ENCODE results near the gene PPFIBP1.

Gene PPFIBP1

DNA sequence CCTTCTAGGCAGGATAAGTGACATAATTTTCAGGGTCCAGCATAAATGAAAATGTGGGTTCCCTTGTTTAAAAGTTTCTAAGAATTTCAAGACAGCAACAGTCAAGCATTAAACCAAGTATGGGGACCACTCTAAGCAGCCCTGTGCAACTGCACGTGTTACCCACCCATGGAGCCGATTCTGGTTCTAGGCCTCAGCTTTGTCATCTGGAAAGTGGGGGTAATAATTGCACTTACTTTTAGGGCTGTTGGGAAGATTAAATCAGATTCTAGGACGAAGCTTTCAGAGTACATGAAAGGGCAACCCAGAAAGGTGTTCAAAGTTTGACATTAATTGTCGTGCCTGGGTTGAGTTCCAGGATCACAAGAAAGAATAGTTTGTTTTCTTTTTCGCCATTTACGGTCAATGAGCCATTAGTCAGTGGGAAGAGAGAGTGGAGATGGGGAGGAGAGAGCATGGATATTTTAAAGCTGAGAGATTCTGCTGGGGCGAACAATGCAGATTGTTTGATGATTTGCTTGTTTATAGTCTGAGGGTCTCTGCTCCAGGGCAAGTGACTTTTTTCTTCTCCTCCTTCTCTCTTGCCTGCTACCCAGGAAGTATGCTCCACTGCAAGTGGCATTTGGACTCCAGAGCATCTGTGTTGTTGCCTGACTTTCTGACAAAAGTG lies 10.7 kb upstream of the PPFIBP1 start:
- no peak for FAIRE-seq

DNA sequence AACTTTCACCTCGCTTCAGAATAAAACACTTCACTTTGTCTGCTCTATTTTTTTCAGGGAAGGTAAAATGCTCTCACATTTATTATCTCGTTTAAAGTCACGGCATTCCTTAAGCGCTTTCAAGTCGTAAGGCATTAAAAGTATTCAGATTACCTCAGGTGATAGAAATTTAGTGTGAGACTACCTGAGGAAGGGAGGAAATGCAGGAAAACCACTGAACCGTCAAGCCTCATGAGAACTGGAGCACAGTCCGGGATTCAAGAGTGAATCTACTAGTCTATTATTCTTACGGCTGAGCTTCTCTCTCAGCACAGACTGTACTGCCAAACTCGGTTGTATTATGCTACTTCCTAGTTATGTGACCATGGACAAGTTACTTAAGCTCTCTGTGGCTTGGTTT lies 8.3 kb upstream of the PPFIBP1 start:
- FAIRE-seq, result no peak

DNA sequence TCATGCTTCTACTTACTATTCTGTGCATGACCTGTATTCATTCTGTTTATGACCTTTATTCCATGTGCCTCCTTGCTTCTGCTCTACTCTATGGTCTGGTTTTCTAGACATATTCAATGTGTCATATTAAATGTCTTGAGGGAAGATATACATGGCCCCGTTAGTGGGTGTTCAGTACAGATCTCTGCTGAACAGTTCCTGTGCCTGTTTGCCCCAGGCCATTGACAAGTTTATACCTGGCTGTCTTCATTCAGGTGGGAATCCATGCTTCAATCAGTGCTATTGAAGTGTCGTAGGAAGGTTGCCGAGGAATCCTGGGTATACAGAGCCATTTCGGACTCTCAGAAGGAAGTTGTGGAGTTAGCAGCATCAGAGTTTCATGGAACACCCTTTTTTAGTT lies 7.4 kb upstream of the PPFIBP1 start:
- no peak for FAIRE-seq

DNA sequence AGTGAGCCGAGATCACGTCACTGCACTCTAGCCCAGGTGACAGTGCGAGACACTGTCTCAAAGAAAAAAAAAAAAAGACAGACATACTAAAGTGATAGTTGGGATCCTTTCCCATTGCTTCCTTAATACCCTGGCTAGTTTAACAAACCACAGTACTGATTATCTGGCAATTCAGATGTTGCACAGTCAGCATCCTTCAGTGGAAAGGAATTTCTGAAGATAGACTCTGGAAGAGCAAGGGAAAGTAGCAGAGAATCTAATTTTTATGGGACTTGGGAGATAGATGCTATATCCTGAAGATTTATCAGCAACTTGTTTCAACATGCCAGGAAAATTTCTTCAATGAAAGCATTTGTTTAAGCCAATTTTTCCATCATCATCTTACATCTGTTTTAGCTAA lies 6.5 kb upstream of the PPFIBP1 start:
- no peak for FAIRE-seq

DNA sequence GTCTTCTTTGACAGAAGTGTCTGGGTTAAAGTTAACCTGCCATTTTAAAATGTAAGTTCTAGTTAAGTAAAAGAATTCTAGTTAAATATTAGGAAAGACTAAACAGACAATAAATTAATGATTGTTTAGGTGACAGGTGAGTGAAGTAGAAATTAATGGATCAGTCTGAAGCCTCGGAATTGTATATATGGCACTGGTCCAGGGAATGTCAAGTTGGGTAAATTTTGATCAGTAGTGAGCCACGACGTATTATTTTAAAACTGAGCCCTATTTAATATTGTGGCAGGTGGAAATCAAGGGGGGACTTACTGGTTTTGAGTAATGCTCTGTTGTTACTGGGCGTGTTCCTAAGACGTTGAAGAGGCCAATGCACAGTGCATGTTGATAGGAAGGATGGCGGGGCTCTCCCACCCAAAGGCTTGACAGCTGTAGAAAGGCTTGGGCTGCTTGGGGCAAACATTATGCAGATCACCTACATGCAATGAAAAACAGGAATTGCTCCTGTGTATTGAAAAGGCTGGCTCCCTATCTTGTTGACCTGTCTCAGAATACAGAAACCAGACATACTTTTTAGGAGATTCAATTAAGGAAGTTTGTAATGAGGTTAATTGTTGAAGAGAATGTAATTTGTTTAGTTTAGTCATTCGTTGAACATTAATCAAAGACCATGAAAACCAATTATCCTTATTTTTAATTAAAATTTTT lies 5.9 kb upstream of the PPFIBP1 start:
- no peak for FAIRE-seq

DNA sequence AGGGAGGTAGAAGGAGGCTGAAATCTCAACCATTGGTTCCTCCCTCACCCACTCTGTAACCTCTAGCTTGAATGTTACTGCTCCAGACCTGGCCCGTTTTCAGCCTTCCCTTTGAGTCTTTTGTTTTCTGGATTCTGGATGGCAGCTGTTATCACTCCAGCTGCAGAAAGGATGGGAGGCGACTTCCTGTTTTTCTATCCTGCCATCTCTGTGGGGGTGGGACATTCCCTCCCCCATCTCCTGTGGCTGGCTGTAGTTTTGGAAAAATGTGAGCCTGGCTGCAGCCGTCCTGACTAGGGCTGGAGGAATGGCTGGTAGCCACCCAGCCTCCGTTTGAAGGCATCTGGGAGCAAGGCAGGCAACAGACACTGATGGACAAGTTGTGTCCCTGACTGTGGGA lies 2.9 kb upstream of the PPFIBP1 start:
- no peak for FAIRE-seq

DNA sequence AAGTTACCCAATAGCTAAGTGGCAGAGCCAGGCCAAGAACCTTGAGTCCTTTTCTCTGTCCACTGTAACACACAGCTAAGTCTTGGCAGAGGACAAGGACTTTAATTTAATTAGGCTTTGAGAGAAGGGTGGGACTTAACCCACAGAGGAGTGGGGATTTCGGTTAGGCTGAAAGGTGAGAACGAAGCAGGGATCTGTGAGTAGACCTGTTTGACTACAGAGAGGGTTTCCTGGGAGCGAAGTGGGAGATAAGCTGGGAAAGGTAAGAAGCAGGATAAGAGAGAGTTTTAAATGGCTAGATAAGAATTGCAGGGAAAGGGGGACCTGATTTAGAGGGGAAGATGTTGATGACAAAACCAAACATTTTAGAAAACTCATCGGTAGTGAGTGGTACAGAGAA lies 2.0 kb upstream of the PPFIBP1 start:
- no peak for FAIRE-seq

DNA sequence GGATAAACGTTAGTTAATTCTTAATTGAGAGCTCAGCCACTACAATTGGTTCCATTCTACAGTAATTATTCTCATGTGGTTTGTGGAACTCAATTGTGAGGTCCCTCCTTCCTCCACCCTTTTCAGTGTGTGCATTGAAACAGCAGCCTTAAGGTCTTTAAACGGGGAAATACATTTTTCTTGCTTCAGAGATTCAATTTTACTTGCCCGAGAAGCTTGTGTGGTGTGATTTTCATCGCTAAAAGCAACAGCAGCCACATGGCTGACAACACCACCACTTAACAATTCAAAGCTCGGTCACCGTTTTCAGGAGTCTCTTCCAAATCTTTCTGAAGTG lies 733 bp upstream of the PPFIBP1 start:
- FAIRE-seq, result no peak

DNA sequence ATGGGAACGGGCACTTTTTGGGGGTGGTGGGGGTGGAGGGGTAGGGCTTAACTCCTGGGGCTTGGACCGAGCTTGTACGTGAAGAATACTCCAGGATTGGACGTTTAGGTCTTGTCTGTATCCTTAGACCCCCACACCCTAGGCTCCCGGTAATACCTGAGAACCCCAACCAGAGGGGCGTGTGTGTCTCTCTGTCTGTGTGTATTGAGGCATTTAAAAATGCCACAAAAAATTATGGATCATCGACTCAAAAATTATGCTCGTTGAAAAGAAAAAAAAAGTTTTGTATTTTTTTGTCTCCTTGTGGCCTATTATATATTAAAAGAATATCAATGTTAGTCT lies 459 bp downstream of the PPFIBP1 start:
- no peak for FAIRE-seq

DNA sequence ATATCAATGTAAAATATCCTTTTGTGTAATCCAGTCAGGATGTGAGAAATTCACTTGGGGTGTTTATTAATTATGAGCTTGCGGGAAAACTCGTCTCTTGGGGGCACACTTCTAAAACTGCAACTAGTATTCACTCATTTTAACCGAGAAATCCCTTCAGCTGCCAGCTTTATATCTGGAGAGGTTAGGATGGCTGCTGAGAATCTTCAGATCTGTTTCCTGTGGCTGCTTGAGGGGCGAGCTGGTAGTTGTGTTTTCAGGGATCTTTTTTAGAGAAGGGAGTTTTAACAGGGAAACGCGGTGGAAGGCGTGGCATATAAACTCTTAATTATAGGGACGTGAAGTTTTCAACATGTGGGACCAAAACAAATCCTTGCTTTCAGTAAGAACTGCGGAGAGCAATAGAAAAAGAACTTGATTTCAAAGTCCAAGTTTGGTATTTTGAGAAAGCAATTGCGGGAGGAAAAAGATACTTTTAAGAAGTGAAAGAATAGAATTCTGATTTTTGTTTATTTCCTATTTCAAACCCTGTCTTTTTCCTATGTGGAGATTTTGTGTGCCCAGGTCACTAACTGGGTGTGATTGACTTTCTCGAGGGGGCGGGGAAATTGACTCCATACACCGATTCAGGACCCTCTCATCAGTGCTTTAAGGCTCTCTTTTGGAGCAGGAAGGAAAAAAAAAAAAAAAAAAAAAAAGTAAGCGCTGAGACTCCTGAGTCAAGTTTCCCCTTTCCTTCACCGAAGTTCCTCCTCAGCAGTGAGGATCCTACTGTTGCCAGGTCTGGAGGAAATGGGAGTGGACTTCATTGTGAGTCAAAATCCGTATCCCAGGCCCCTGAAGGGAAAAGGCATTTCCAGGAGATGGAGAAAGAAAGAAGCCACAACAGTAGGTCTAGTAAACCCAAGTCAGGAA lies 1.1 kb downstream of the PPFIBP1 start:
- no peak for FAIRE-seq

DNA sequence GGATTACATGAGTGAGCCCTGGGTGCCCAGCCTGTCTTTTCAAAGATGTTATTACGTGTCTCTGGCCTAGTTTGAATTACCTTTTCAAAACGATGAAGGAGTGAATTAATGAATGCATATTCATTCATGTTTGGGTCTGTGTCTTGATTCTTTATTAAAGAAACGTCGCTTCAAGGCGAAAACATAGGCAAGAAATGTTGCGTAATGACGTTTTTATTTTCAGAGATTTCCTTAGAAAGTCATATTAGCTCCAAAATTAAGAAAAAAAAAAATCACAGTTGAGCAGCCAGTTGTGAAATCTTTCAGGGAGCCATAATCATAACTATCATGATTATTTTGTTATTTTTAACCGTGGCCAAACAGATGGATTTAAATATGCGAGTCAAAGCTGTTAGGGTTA lies 3.5 kb downstream of the PPFIBP1 start:
- no peak for FAIRE-seq

DNA sequence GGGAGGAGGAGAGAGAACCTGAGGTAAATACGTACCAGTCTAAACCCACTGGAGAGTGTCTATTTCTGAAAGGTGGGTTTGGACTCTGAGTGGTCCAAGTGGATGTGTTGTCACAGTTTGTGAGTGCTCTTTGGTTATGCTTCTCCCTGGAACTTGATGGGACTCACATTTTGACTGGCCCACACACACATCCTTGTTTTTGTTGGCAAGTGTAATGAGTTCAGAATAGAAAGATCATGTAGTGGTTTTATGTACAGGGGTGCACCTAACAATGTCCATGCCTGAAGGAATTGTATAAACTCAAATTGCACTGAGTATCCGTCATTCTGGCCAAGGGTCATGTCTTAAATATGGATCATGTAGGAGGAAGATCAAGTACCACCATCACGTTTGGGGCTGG lies 4.8 kb downstream of the PPFIBP1 start:
- FAIRE-seq, result no peak

DNA sequence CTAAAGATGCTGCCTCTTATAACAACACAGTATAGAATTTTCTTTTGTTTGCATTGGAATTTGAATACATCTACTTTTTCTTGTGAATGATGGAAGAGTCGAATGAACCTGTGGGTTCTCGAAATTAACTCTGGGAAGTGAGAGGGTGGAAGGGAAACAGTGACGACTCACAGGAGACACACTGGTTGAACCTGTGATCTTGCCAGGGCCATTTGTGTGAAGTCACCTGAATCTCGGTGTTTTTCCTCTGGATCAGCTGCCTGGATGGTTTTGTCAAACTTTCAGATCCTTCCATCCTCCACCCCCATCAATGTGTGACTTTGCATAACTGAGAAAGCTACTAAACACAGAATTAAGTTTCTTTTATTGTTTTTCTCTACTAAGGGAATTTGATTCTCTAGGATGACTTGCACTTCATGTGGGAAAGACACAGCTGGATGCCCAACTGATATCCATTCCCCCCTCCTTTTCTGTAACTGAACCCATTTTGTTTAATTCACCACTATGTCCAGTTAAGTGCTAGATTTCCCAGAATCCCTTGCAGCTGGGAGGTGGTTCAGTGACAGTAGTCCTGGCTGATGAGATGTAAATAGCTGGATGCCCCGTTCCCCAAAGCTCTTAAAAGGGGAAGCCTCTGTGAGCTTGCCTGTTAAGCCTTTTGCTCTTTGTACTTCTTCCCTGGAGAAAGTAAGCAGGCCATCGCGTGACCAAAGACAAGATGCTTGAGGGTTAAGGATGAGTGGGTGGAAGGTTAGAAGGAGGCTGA lies 6.3 kb downstream of the PPFIBP1 start:
- FAIRE-seq, result no peak

DNA sequence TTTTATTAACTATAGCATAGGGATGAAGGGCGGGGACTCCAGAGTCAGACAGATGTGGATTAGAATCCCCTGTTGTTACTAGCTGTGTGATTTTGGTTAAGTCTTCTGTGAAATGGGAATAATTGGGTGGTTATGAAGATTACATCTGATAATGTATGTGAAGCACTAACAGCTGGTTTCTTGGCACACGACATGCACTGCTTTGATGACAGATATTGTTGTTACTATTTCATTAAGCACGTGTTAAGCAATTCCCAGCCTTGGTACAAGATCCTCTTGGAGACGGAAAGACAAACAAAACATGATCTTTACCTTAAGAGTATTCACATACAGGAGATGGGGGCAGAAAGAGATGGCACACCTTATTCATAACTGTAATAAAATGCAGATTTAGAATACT lies 7.9 kb downstream of the PPFIBP1 start:
- FAIRE-seq, result no peak

DNA sequence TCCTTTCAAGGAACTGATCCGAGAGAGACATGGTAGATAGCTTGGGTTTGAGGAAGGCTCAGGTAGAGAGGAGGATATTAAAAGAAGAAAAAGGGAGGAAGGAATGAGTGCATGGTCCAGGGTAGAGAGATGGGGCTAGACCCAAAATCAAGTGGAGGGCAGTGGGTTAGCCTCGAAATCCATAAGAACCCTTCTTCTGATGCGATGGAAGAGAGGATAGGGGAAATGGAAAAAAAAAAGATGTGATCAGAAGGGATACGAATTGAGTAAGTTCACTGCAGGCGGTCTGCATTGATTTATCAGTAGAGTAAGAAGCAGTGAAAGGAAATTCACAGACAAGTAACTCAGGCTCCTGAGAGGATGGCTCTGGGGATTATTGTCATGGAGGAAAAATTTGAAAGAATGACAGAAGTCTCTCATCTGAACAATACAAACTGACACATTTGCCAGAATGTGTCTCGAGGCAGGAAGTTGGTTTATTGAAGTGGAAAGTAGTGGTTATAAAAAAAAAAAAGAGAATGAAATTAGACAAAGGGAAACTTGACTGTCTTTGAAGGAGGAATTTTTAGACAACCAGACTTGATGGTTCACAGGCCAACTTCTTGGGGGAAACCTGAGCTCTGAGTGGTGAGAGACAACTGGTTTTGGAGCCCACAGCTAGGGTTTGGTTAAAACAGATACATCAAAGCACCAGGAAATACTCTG lies 10.2 kb downstream of the PPFIBP1 start:
- FAIRE-seq, result no peak

DNA sequence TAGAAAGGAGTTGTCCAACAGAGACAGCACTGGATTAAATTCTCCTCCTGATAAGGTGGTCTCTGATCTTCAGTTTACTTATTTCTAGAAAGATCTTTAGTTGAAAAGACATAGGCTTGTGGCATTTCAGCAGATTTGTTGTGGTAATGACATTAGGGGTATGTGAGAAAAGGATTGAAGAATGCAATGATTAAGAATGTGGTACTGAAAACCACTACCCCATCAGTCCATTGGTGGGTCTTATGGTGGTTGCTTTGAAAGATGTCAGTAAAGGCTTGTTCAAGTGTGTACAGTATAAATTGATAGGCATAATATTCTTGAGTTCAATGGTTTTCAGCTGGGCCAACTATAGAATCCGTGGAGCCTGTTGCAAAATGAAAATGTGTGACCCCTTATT lies 10.8 kb downstream of the PPFIBP1 start:
- no peak for FAIRE-seq

DNA sequence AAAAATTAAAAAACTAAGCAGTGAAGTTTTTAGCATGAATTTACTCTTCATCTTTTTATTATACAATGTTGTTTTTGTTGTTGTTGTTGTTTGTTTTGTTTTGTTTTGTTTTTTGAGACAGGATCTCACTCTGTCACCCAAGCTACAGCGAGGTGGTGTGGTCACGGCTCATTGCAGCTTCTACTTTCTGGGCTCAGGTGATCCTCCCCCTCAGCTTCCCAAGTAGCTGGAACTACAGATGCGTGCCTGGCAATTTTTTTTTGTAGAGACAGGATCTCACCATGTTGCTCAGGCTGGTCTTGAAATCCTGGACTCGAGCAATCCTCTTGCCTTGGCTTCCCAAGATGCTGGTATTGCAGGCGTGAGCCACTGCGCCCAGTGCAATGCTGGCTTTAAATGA lies 11.3 kb downstream of the PPFIBP1 start:
- FAIRE-seq, result no peak

DNA sequence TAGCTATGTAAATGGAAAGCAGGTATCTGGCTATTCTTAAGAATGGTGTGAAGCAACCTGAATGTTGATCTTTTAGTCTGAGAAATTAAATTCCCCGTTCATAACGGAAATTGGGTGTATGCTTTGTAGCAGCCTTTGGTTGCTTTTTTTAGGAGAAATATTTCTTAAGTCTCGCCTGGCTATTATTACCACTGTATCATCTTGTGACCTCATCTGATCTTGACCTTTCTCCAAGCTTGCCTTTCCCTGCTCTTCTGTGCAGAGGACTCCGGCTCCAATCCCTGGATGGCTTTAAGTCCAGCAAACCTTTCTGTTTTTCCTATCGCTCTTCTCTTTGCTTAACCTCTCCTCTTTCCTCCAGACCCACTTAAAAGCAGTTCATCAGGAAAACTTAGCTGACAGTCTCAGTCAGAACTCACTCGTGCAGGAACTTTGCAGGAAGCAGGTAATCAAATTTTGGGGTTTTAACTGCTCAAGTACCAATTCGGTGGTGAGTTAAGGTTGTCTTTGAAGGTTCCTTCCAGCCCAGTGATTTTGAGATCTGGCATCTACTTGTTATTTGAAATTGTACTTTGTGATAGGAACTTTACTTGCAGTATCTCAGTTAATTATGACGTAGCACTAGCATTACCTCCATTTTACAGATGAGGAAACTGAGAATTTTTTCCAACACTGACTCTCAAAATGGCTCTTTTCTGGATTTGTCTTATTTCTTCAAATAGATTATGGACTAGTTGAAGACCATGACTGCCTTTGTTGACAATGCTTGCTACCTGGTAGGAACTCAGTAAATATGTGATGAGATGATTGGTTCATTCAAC lies 14.1 kb downstream of the PPFIBP1 start:
- FAIRE-seq, result no peak

DNA sequence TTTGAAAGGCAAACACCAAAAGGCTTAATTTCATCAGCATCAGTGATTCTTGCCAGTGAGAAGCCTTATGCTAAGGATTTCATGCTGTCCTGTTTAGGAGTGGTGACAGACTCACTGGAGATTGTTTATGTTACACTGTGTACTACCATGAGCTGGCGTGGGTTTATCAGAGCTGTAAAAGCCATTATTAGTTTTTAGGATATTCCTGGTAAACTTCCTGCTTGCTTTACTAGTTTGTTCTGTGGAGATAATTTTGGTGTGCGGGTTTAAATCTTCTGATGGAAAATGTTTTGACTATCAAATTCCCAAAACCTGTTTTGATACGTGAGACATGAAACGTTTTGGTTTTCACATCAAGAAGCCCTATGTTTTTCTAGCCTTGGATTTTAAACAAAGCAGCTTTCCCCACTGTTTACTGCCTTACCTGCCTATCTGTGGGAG lies 15.2 kb downstream of the PPFIBP1 start:
- no peak for FAIRE-seq

DNA sequence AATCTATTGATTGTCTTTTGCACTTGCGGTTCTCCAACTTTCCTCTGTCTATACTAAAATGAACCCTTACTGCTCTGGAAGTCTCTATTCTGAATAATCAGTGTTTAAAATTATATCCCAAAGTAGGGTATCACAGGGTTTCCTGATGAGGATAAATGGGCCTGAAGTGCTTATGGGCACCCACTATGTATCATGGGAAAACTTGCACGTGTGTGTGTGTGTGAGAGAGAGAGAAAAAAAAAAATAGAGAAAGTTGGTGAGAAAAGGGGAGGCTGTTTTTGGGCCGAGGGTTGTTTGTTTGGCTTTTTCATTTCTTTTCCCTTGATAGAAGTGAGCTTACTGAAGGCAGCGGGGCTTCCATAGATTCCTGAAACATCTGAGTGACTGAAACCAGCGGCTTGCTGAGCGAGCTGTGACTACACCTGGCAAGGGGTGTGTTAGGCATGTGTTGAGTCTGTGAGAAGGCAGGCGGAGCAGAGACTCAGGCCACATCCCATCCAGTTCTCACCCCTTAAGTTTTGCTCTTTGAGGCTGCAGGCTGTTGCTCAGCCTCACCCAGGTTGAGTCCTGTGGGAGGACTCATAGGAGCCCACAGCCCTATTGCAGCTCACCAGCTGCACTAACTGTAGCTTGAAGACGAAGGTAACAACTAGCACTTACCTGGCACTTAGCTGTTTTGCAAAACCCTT lies 17.2 kb downstream of the PPFIBP1 start:
- FAIRE-seq, result no peak

DNA sequence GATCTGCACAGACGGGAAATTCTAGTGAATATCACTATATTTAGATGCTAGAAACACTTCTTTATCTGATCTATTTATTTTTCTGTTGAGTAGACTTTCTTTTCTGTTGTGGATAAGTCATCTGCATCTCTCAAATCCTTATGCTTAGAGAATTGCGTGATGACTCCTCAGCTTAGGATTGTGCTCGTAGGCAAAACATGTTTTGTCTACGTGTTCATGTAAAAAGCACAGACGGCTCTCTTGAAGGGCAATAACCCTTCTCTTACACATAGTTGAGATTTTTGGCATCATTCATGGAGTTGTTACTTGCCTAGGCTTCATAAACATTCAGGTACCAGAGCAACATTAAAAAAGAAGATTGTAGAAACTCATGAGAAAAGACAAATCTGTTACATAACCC lies 18.6 kb downstream of the PPFIBP1 start:
- FAIRE-seq, result no peak
